Measurements from ENCODE around the gene SCUBE2.

The SCUBE2 gene

GRCh38 chr11:9078113-9079086 lies 13.0 kb downstream of the SCUBE2 start:
- H3K4me3 ChIP-seq (ENCODE audit: low read length), result no peak overlapping the region
- H3K9me3 ChIP-seq (ENCODE audit: control insufficient read depth, low read length), result no peaks in the 10 kb centered on the region
- H3K27me3 ChIP-seq (ENCODE audit: control insufficient read depth, insufficient read depth, low read length), result peaks cover 9% of the 10 kb centered on the region
- no peak overlapping the region for H3K9ac ChIP-seq (ENCODE audit: low read length)
- H3K36me3 ChIP-seq (ENCODE audit: control insufficient read depth, insufficient read depth, low read length), result no peaks in the 10 kb centered on the region
- H3K4me1 ChIP-seq (ENCODE audit: control insufficient read depth, insufficient read depth, low read length), result no peaks in the 10 kb centered on the region

GRCh38 chr11:9077164-9077563 lies 14.2 kb downstream of the SCUBE2 start:
- Histone ChIP-seq H3K9ac (ENCODE audit: low read length) (no peak overlapping the region), H3K9me3 (ENCODE audit: control insufficient read depth, low read length) (no peaks in the 10 kb centered on the region), H3K4me3 (ENCODE audit: low read length) (no peak overlapping the region), H3K27me3 (ENCODE audit: control insufficient read depth, insufficient read depth, low read length) (peaks cover 16% of the 10 kb centered on the region), H3K36me3 (ENCODE audit: control insufficient read depth, insufficient read depth, low read length) (no peaks in the 10 kb centered on the region), H3K4me1 (ENCODE audit: control insufficient read depth, insufficient read depth, low read length) (peaks cover 6% of the 10 kb centered on the region)

- Histone ChIP-seq H3K36me3 (ENCODE audit: control insufficient read depth, insufficient read depth, low read length) (no peaks in the 10 kb centered on the region), H3K9me3 (ENCODE audit: control insufficient read depth, low read length) (no peaks in the 10 kb centered on the region), H3K4me1 (ENCODE audit: control insufficient read depth, insufficient read depth, low read length) (peaks cover 6% of the 10 kb centered on the region), H3K4me3 (ENCODE audit: low read length) (no peak overlapping the region), H3K27me3 (ENCODE audit: control insufficient read depth, insufficient read depth, low read length) (peaks cover 16% of the 10 kb centered on the region), H3K9ac (ENCODE audit: low read length) (no peak overlapping the region)
Observed at GRCh38 chr11:9076661-9077060, 14.7 kb downstream of the SCUBE2 start.

- Histone ChIP-seq H3K36me3 (ENCODE audit: control insufficient read depth, insufficient read depth, low read length) (no peaks in the 10 kb centered on the region), H3K9ac (ENCODE audit: low read length) (no peak overlapping the region), H3K27me3 (ENCODE audit: control insufficient read depth, insufficient read depth, low read length) (peaks cover 16% of the 10 kb centered on the region), H3K4me1 (ENCODE audit: control insufficient read depth, insufficient read depth, low read length) (peaks cover 6% of the 10 kb centered on the region), H3K9me3 (ENCODE audit: control insufficient read depth, low read length) (no peaks in the 10 kb centered on the region), H3K4me3 (ENCODE audit: low read length) (no peak overlapping the region)
Observed at GRCh38 chr11:9076046-9076445, 15.4 kb downstream of the SCUBE2 start.

GRCh38 chr11:9075556-9075955 lies 15.8 kb downstream of the SCUBE2 start:
- no peak overlapping the region for H3K9ac ChIP-seq (ENCODE audit: low read length)
- H3K4me3 ChIP-seq (ENCODE audit: low read length), result no peak overlapping the region
- peaks cover 6% of the 10 kb centered on the region for H3K4me1 ChIP-seq (ENCODE audit: control insufficient read depth, insufficient read depth, low read length)
- H3K9me3 ChIP-seq (ENCODE audit: control insufficient read depth, low read length), result no peaks in the 10 kb centered on the region
- H3K27me3 ChIP-seq (ENCODE audit: control insufficient read depth, insufficient read depth, low read length), result peaks cover 16% of the 10 kb centered on the region
- no peaks in the 10 kb centered on the region for H3K36me3 ChIP-seq (ENCODE audit: control insufficient read depth, insufficient read depth, low read length)

- Histone ChIP-seq H3K9me3 (ENCODE audit: control insufficient read depth, low read length) (no peaks in the 10 kb centered on the region), H3K4me3 (ENCODE audit: low read length) (no peak overlapping the region), H3K36me3 (ENCODE audit: control insufficient read depth, insufficient read depth, low read length) (no peaks in the 10 kb centered on the region), H3K9ac (ENCODE audit: low read length) (no peak overlapping the region), H3K27me3 (ENCODE audit: control insufficient read depth, insufficient read depth, low read length) (peaks cover 16% of the 10 kb centered on the region), H3K4me1 (ENCODE audit: control insufficient read depth, insufficient read depth, low read length) (peaks cover 6% of the 10 kb centered on the region)
Observed at GRCh38 chr11:9074338-9075029, 16.9 kb downstream of the SCUBE2 start.

GRCh38 chr11:9073466-9074225 lies 17.8 kb downstream of the SCUBE2 start:
- H3K9ac ChIP-seq (ENCODE audit: low read length), result no peak overlapping the region
- no peaks in the 10 kb centered on the region for H3K9me3 ChIP-seq (ENCODE audit: control insufficient read depth, low read length)
- no peak overlapping the region for H3K4me3 ChIP-seq (ENCODE audit: low read length)
- peaks cover 16% of the 10 kb centered on the region for H3K27me3 ChIP-seq (ENCODE audit: control insufficient read depth, insufficient read depth, low read length)
- no peaks in the 10 kb centered on the region for H3K36me3 ChIP-seq (ENCODE audit: control insufficient read depth, insufficient read depth, low read length)
- H3K4me1 ChIP-seq (ENCODE audit: control insufficient read depth, insufficient read depth, low read length), result peaks cover 6% of the 10 kb centered on the region

- Histone ChIP-seq H3K36me3 (ENCODE audit: control insufficient read depth, insufficient read depth, low read length) (no peaks in the 10 kb centered on the region), H3K9ac (ENCODE audit: low read length) (no peak overlapping the region), H3K27me3 (ENCODE audit: control insufficient read depth, insufficient read depth, low read length) (peaks cover 16% of the 10 kb centered on the region), H3K9me3 (ENCODE audit: control insufficient read depth, low read length) (no peaks in the 10 kb centered on the region), H3K4me1 (ENCODE audit: control insufficient read depth, insufficient read depth, low read length) (peaks cover 6% of the 10 kb centered on the region), H3K4me3 (ENCODE audit: low read length) (no peak overlapping the region)
Observed at GRCh38 chr11:9072626-9073176, 18.7 kb downstream of the SCUBE2 start.

- peaks cover 16% of the 10 kb centered on the region for H3K27me3 ChIP-seq (ENCODE audit: control insufficient read depth, insufficient read depth, low read length)
- no peaks in the 10 kb centered on the region for H3K9me3 ChIP-seq (ENCODE audit: control insufficient read depth, low read length)
- peaks cover 6% of the 10 kb centered on the region for H3K4me1 ChIP-seq (ENCODE audit: control insufficient read depth, insufficient read depth, low read length)
- no peak overlapping the region for H3K9ac ChIP-seq (ENCODE audit: low read length)
- H3K36me3 ChIP-seq (ENCODE audit: control insufficient read depth, insufficient read depth, low read length), result no peaks in the 10 kb centered on the region
- no peak overlapping the region for H3K4me3 ChIP-seq (ENCODE audit: low read length)
Observed at GRCh38 chr11:9071692-9072091, 19.7 kb downstream of the SCUBE2 start.

- Histone ChIP-seq H3K9me3 (ENCODE audit: control insufficient read depth, low read length) (no peaks in the 10 kb centered on the region), H3K36me3 (ENCODE audit: control insufficient read depth, insufficient read depth, low read length) (no peaks in the 10 kb centered on the region), H3K4me3 (ENCODE audit: low read length) (no peak overlapping the region), H3K4me1 (ENCODE audit: control insufficient read depth, insufficient read depth, low read length) (peaks cover 6% of the 10 kb centered on the region), H3K27me3 (ENCODE audit: control insufficient read depth, insufficient read depth, low read length) (peaks cover 16% of the 10 kb centered on the region), H3K9ac (ENCODE audit: low read length) (no peak overlapping the region)
Observed at GRCh38 chr11:9070749-9071491, 20.5 kb downstream of the SCUBE2 start.

GRCh38 chr11:9069862-9070470 lies 21.4 kb downstream of the SCUBE2 start:
- Histone ChIP-seq H3K9me3 (ENCODE audit: control insufficient read depth, low read length) (no peaks in the 10 kb centered on the region), H3K27me3 (ENCODE audit: control insufficient read depth, insufficient read depth, low read length) (peaks cover 16% of the 10 kb centered on the region), H3K9ac (ENCODE audit: low read length) (no peak overlapping the region), H3K36me3 (ENCODE audit: control insufficient read depth, insufficient read depth, low read length) (no peaks in the 10 kb centered on the region), H3K4me3 (ENCODE audit: low read length) (no peak overlapping the region), H3K4me1 (ENCODE audit: control insufficient read depth, insufficient read depth, low read length) (peaks cover 6% of the 10 kb centered on the region)

Measured in mucosa of stomach (tissue), 1 donor.